GM04503 (cell line): Measurements from ENCODE around the gene SPNS2.

Experiments used
- DNase-seq: peaks from one replicate; pipeline ENCODE4 v3.0.0-alpha.2; 2012; ENCODE audit warnings: low read depth

Gene SPNS2

DNA sequence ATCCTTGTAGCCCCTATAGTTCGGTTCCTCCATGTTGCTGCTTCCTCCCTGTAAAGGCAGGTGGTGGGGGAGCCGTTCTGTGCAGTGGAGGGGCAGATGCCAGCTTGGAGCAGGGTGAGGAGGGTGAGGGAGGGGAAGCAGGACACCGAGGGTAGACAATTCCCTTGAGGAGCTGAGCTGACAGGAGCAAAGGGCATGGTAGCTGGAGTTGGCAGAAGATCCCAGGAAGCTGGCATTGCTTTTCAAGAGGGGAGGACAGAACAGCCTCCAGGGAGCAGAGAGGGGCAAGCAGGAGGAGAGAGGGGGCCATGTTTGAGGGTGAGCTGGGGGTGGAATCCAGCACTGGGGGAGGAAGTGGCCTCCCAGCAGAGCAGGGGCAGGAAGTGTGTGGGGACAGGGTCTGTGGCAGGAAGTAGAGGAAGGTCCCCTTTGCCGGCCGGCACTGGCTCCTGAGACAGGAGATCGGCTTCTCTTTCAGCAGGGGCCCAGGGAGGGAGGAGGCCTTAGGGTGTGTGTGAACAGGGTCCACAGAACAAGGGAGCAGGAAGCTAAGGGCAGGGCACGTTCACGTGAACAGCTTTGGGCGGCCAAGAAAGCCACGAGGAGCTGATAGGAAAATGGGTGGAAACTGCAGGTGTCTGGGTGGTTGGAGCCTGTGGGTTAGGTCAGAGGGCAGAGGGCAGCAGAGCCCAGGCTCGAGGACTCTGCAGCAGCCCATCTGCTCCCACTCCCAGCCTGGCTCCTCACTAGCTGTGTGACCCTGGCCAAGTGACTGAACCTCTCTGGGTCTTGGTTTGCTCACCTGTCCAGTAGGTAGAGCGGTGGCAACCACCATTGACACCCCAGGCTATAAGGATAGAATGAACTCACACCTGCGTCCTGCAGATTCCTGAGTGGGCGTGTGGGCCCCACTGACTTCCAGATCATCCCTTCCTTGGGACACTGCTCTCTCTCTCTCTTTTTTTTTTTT, 17.5 kb upstream of the SPNS2 start:
- no peak for DNase-seq

DNA sequence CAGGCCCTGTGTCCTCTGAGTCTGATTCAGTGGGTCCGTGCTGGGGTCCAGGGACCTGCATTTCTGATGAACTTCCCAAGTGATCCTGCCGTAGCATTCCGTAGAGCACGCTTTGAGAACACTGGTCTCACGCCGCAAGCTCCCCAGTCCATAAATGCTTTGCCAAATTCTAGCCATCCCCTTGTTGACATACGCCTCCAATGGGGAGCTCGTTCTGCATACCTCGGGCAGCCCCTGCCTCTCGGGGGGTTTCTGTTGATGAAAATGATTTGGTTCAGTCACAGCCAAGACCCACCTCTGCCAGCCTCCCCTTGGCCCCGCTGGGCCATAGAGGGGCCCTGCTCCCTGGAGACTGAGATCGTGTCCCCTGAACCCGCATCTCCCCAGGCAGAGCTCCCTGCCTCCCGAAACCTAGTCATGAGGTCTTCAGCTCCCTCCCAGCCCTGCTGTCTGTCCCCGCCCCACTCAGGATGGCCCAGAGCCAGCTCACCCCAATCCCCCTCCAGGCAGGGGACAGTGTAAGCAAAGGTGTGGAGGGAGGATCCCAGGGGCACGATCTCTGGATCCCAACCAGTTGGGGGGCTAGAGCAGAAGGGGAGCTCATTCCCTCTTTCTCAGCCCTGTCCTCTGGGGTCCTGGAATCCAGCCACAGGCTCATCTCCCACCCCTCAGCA, 16.2 kb upstream of the SPNS2 start:
- DNase-seq, result no peak

GRCh38 chr17:4483012-4483840, 15.5 kb upstream of the SPNS2 start:
- DNase-seq, result no peak

GRCh38 chr17:4485676-4486646, 12.7 kb upstream of the SPNS2 start:
- no peak for DNase-seq

GRCh38 chr17:4487296-4487695, 11.4 kb upstream of the SPNS2 start:
- no peak for DNase-seq

GRCh38 chr17:4487820-4488716, 10.6 kb upstream of the SPNS2 start:
- DNase-seq, result no peak

- no peak for DNase-seq
These were observed 9.6 kb upstream of the SPNS2 start for GRCh38 chr17:4488989-4489595.

DNA sequence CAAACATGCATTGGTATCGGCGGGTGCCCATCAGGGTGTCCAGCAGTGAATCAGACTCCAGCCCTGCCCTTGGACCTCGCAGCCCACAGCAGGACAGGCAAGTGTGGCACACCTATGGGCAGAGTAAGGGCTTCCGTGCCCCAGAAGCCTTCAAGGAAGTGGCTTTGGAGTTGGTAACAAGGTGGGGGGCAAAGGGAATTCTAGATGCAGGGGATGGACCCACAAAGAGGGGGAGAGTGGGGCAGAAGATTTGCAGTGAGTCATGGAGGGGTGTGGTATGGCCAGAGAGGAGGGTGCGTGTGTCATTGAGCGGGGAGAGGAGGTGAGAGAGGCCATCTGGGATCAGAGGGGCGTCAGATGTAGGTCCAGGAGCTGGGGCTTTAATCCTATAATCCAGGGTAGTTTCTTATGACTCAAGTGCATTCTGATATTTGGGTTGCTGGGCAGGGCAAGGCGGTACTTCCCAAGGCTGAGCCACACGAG, 8.5 kb upstream of the SPNS2 start:
- DNase-seq, result no peak

- DNase-seq, result no peak
These were observed 8.0 kb upstream of the SPNS2 start for GRCh38 chr17:4490637-4491061.

- no peak for DNase-seq
These were observed 5.7 kb upstream of the SPNS2 start for GRCh38 chr17:4492721-4493561.

DNA sequence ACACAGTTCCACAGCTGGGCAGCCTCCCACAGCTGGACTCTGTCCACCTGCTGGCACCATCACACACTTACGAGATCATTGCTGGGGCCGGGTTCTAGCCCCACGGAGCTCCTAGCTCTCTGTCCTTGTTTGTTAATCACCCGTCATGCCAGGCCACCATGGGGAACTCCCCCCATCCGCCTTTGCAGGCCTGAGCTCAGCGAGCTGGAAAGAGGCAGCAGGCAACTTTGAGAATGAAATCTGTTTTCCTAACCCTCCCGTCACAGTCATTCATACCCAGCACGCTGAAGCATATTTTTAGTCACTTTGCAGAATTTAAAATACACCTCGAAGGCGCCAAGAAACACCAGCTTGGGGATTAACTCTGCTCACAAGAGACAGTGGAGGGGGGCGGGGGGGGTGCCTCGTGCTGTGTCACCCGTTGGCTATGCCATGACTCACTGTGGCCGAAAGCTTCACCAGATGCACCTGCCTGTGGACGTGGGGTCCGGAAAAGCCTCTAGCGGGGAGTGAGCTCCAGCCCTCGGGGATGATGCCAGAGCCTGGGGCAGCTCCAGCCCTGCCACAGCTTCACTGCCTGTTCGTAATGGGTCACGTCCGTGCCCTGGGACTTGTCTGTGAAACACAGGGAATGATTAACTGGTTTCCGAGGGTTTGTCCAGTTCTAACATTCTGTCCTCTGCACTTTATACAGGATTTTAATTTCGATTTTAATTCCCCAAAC, 1.4 kb upstream of the SPNS2 start:
- DNase-seq, result no peak

- no peak for DNase-seq
These were observed 930 bp downstream of the SPNS2 start for GRCh38 chr17:4499431-4500190.

- DNase-seq, result no peak
These were observed 1.5 kb downstream of the SPNS2 start for GRCh38 chr17:4500191-4500571.

- DNase-seq, result no peak
These were observed 2.7 kb downstream of the SPNS2 start for GRCh38 chr17:4501295-4501949.

GRCh38 chr17:4502466-4503154, 3.9 kb downstream of the SPNS2 start:
- no peak for DNase-seq
